LoVo (cell line): ENCODE measurements around the gene ZNF337.
"Not testable (repeated sequence)": the region's sequence is repeated elsewhere in the genome, so short reads cannot be mapped to it uniquely, and the experiment has no call there.

Experiments used
- DNase-seq: peaks from one replicate; pipeline ENCODE4 v3.0.0-alpha.2; 2016; ENCODE audit warnings: low spot score

Gene ZNF337

GRCh38 chr20:25696371-25697131 lies at the start of gene ZNF337:
Gene ZNF337 (minus strand): TSS chr20:25696853. CDS start chr20:25686417, 10,436 bp downstream.
- peak; percentile 96 for DNase-seq

GRCh38 chr20:25745738-25746137 lies 49.1 kb upstream of the ZNF337 start:
- DNase-seq = no peak

GRCh38 chr20:25745100-25745499 lies 48.4 kb upstream of the ZNF337 start:
- no peak for DNase-seq

DNA sequence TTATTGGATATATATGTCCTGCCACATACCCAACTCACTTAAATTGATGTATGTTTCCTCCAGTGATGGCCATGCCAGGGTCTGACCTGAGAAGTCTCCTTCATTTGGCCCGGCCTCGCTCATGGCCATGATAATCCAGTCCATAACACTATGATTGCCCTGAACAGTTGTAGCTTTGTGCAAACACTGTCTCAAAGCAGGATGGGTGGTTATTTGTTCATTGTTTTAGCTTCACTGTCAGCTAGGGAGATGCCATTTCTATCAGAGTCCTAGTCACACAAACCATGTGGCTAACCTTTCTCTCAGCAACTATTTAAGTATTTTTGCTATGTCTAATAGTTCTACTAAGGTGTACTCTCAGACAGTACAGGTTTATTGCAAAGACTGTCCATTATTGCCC lies 47.6 kb upstream of the ZNF337 start:
- no peak for DNase-seq

DNA sequence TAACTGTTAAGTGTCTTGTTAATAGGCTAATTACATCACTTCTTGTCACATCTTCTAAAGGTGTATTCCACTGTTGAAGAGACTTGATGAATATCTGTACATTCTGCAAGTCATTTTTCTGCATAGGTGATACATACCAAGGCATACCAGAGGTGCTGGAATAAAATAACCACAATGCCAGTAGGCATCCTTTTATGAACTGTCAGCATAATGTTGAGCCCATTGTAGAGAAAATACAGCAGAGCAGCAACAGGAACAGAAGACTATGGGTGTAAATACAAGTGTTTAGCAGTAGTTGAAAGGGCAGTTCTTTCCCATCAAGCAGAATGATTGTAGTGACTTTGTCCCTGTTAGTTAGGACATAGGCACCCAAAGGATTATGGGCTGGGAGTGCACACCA lies 44.4 kb upstream of the ZNF337 start:
- no peak for DNase-seq

DNA sequence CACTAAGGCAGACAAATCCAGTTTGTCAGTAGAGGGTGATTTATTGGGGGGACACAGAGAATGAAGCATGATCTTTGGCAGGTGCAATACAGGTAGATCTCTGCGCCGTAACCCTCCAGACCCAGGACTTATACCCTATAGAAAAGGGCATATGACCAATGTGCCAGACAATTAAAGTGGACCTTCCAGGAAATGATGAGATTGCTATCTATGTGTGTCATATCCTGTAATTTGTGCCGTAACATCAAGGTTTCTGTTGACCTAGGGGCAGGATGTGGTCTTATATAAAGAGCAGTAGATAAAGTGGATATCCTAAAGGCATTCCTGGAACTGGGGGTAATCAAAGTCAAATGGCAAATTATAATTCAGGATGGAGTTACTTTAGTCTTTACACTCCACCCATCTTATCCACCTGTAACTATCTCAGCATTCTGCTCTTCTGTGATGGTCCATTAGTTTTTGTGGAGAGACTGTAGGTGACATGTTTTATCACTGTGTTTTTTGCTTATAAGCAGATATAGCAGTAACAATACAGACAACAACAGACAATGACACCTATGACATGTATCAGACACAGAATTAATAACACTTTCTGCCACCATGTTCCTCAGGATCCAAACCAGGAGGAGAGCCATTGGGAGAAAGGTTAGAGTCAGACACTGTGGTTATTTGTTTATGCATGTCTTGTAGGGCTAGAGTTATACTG lies 43.1 kb upstream of the ZNF337 start:
- DNase-seq = no peak

DNA sequence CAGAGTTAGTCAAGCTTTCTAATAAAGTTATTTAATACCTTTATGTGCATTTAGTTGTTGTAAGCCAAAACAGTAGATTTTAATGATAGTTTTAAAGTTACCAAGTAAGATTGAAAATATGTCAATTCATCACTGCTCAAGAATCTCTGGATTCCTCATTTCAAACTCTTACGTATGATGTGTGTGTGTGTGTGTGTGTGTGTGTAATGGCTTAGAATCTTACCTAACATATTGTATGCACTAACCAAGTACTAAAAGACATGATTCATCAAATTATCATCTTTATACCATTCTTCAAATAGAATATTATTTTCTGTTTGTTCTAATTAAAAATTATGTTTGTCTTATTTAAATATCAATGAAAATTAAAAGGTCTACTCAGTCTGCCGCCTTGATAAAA lies 41.5 kb upstream of the ZNF337 start:
- DNase-seq = no peak

- DNase-seq = no peak
Observed at GRCh38 chr20:25733903-25734302, 37.2 kb upstream of the ZNF337 start.

- DNase-seq = no peak
Observed at GRCh38 chr20:25730862-25731261, 34.2 kb upstream of the ZNF337 start.

- no peak for DNase-seq
Observed at GRCh38 chr20:25726357-25726756, 29.7 kb upstream of the ZNF337 start.

DNA sequence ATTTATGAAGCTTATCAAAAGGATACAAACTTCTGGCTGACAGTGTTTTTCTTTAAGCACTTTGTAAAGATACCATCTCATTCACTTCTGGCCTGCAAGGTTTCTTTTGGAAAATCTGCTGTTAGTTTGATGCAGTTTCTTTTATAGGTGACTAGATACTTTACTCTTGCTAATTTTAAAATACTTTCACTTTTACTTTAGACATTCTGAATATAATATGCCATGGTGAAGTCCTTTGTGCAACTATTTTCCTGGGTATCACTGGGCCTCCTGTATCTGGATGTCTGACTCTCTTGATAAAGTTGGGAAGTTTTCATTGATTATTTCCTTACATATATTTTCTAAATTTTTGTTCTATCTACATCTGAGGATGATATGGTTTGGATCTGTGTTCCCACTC lies 29.0 kb upstream of the ZNF337 start:
- no peak for DNase-seq

DNA sequence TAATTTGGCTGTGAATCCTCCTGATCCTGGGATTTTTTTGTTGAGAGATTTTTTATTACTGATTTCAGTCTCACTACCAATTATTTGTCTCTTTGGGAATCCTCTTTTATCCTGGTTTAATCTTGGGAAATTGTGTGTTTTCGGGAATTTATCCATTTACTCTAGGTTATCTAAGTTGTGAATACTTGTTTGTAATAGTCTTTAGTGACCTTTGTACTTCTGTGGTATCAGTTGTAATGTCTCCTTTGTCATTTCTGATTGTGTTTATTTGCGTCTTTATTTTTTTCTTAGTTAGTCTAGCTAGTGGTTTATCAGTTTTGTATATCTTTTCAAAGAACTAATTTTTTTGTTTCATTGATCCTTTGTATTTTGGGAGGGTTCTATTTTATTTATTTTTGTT lies 27.3 kb upstream of the ZNF337 start:
- no peak for DNase-seq

- DNase-seq = no peak
Observed at GRCh38 chr20:25720285-25720684, 23.6 kb upstream of the ZNF337 start.

- DNase-seq = not testable (repeated sequence)
Observed at GRCh38 chr20:25718896-25719809, 22.5 kb upstream of the ZNF337 start.

- DNase-seq = no peak
Observed at GRCh38 chr20:25707695-25708094, 11.0 kb upstream of the ZNF337 start.

DNA sequence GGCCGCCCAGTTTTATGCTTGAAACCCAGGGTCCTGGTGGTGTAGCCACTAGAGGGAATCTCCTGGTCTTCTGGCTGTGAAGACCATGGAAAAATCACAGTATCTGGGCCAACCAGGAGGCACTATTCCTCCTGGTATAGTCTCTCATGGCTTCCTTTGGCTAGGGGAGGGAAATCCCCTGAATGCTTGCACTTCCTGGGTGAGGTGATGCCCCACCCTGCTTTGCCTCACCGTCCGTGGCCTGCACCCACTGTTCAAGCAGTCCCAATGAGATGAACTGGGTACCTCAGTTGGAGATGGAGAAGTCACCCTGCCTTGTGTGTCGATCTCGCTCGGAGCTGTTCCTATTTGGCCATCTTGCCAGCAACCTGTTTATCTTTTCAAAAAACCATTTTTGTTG lies 10.1 kb upstream of the ZNF337 start:
- DNase-seq = no peak

- no peak for DNase-seq
Observed at GRCh38 chr20:25705830-25706351, 9.2 kb upstream of the ZNF337 start.

DNA sequence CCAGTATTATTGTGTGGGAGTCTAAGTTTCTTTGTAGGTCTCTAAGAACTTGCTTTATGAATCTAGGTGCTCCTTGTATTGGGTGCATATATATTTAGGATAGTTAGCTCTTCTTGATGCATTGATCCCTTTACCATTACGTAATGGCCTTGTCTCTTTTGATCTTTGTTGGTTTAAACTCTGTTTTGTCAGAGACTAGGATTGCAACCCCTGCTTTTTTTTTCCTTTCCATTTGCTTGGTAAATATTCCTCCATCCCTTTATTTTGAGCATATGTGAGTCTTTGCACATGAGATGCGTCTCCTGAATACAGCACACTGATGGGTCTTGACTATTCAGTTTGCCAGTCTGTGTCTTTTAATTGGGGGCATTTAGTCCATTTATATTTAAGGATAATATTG lies 7.7 kb upstream of the ZNF337 start:
- not testable (repeated sequence) for DNase-seq

- not testable (repeated sequence) for DNase-seq
Observed at GRCh38 chr20:25700835-25701234, 4.2 kb upstream of the ZNF337 start.

DNA sequence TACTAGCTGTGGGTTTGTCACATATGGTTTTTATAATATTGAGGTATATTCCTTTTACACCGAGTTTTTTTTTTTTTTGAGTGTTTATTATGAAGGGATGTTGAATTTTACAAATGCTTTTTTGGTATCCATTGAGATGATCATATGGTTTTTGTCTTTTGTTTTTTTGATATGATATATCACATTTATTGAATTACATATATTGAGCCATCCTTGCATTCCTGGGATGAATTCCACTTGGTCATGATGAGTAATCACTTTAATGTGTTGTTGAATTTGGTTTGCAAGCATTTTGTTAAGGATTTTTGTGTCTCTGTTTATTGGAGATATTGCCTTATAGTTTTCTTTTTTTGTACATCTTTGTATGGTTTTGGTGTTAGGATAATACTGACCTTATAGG lies 3.3 kb upstream of the ZNF337 start:
- no peak for DNase-seq

- no peak for DNase-seq
Observed at GRCh38 chr20:25697132-25697446, 436 bp upstream of the ZNF337 start.

DNA sequence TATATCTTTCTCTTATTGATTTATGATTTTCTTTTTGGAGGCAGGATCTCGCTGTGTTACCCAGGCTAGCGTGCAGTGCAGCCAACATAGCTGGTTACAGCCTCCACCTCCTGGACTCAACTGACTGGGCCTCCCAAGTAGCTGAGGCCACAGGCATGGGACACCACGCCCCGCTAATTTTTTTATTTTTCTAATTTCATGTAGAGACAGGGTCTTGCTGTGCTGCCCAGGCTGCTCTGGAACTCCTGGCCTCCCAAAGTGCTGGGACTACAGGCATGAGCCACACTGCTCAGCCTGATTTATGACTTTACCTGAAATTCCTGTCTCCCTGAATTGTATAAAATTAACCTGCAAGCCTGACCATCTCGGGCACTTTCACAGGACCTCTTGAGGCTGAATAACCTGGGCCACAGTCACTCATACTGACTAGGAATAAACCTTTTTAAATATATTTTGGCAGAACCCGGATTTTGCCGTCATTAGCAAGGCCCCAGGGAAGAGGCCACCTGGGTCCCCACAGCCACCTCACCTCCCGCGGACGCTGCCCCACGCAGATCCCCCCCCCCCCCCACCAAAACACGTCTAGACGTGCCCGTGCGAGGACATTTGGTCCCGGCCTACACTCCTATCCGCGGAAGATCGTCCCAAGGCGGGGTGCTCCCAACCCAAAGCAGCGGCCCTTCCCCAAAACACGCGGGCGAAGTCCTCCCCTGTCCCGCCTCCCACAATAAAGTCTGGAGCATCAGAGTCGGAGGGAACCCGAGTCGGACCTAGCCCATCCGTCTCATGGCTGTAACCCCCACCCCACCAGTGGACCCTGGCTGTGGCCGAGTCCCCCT lies 902 bp downstream of the ZNF337 start:
- DNase-seq = no peak
